ENCODE measurements around the gene SPOCD1. TPM values are rescaled to one million over a fixed set of nuclear protein-coding genes. Genes with fewer than 3 reads are reported as not detected.

SPOCD1 gene
- polyA plus RNA-seq, 1 of the 3 experiments (the other 2 are of a cell fraction), result 10.7 TPM

GRCh38 chr1:31762323-31762722 is 53.5 kb downstream of the SPOCD1 start:
- no CpG with 5 or more reads among the region's 7 CpGs for WGBS (ENCODE audit: low lambda C conversion rate)
- ChIA-PET CTCF (interaction anchor here (0.7 to 25.0 kb wide), 26 partner anchors 9 to 310 kb away, joined by 3 to 707 read pairs (median 6); partner anchors contain the start of genes COL16A1, PTP4A2 and TMEM39B), POLR2A (interaction anchor here (1.1 to 6.5 kb wide), 5 partner anchors 8 to 117 kb away, joined by 3 to 58 read pairs (median 4); partner anchors contain the start of gene PEF1)
- no peaks in the 10 kb centered on the region for H3K9me3 ChIP-seq
- peak overlapping the region; percentile 99 for H3K4me2 ChIP-seq
- no peaks in the 10 kb centered on the region for H3K27me3 ChIP-seq (ENCODE audit: insufficient read depth)
- peaks cover 18% of the 10 kb centered on the region; the same call in 1 of the 2 replicates for H3K79me2 ChIP-seq (ENCODE audit: insufficient read depth)
- H3K4me3 ChIP-seq (ENCODE audit: low read depth in 2 of 2, low read length in 1 of 2), result peak overlapping the region; percentile 74 to 75
- H3F3A ChIP-seq (replicated peaks; ENCODE audit: insufficient read depth), result peaks cover 5% of the 10 kb centered on the region
- H3K36me3 ChIP-seq (replicated peaks in 1 of 2; ENCODE audit: control insufficient read depth in 1 of 2, insufficient read depth in 2 of 2, low read length in 1 of 2), result no peaks in the 10 kb centered on the region
- no peak for DNase-seq
- H4K20me1 ChIP-seq (ENCODE audit: insufficient read depth), result peaks cover 8% of the 10 kb centered on the region; the same call in 1 of the 2 replicates
- TF ChIP-seq GATA2 (CRISPR knock-in tag; IDR thresholded peaks at IDR 0.05), result no peak
- no peak for TF ChIP-seq CHD2 (IDR thresholded peaks at IDR 0.05; ENCODE audit: low read length, partially characterized antibody)
- no peak for TF ChIP-seq RAD21 (IDR thresholded peaks at IDR 0.05; ENCODE audit: low read length)
- TF ChIP-seq TCF12 (IDR thresholded peaks at IDR 0.05), result no peak
- no peak for TF ChIP-seq YY1 (IDR thresholded peaks at IDR 0.05; ENCODE audit: low read depth)
- no peak for TF ChIP-seq FOSL2 (IDR thresholded peaks at IDR 0.05; ENCODE audit: borderline replicate concordance, low read depth)
- TF ChIP-seq TAF1 (IDR thresholded peaks at IDR 0.05; ENCODE audit: borderline replicate concordance, low read depth, low read length), result no peak
- TF ChIP-seq NRF1 (IDR thresholded peaks at IDR 0.05; ENCODE audit: low read depth, low read length), result no peak
- TF ChIP-seq FOXJ3 (CRISPR knock-in tag; IDR thresholded peaks at IDR 0.05), result no peak
- no peak for TF ChIP-seq RXRA (IDR thresholded peaks at IDR 0.05; ENCODE audit: borderline replicate concordance, low read depth)
- TF ChIP-seq SMC3 (IDR thresholded peaks at IDR 0.05; ENCODE audit: low read depth, low read length), result no peak
- no peak for TF ChIP-seq CTCF (IDR thresholded peaks at IDR 0.05)
- no peak for TF ChIP-seq FOXM1 (IDR thresholded peaks at IDR 0.05; ENCODE audit: low read depth)
- no peak for TF ChIP-seq PBX3 (IDR thresholded peaks at IDR 0.05)
- TF ChIP-seq ELF1 (IDR thresholded peaks at IDR 0.05), result no peak
- no peak for TF ChIP-seq RCOR1 (IDR thresholded peaks at IDR 0.05; ENCODE audit: low read length)
- no peak for TF ChIP-seq MXI1 (IDR thresholded peaks at IDR 0.05; ENCODE audit: low read depth, low read length)
- no peak overlapping the region for H3K9ac ChIP-seq
- no peak overlapping the region for H3K27ac ChIP-seq (ENCODE audit: low read depth in 2 of 2, low read length in 1 of 2)
- H3K9me2 ChIP-seq, result no peaks in the 10 kb centered on the region
- H3K4me1 ChIP-seq (ENCODE audit: control insufficient read depth in 1 of 2, insufficient read depth in 2 of 2, low read depth in 1 of 2, low read length in 1 of 2), result peaks cover 27 to 60% of the 10 kb centered on the region in 2 experiments
- no peak overlapping the region for H2AFZ ChIP-seq (ENCODE audit: low read depth)

All from SK-N-SH (cell line).